Hippocampal formation (tissue), 2 donors: ENCODE results near the gene FUCA1.
"Not testable (repeated sequence)": the region's sequence is repeated elsewhere in the genome, so short reads cannot be mapped to it uniquely, and the experiment has no call there.

Experiments used
- DNase-seq, 2 donors: peaks; one replicate each; lab custom pipeline; 2025; lab: John Stamatoyannopoulos, UW

The FUCA1 gene

DNA sequence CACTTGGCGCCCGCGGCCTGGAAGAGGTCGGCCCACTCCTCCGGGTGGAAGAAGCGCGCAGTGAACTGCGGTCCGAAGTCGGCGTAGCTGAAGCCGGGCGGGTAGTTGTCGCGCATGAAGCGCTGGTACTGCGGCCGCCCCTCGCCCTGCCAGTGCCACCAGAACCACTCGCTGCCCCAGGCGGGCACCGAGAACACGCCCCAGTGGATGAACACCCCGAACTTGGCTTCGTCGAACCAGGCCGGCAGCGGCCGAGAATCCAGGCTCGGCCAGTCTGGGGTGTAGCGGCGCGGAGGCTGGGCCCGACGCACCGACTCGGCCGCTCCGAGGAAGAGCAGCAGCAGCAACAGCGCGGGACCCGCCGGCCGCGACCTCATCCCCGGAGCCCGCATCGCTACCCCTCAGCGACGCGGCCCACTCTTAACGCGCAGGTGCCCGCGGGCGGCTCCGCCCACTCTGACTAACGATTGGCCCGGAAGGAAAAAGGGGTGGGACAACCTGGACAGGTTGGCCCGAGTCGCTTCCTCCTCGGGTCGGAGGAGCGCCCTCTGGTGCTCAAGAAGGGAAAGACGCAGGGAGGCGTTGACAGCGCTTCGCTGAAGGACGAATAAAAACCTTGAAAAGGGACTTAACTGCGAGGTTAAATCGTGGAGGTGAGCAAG, at the start of gene FUCA1:
FUCA1 (minus strand) TSS at position 396 of the 662 bp plus-strand sequence; CDS start at position 392, 4 bp downstream.
- peak; percentile 89 to 93 for DNase-seq

DNA sequence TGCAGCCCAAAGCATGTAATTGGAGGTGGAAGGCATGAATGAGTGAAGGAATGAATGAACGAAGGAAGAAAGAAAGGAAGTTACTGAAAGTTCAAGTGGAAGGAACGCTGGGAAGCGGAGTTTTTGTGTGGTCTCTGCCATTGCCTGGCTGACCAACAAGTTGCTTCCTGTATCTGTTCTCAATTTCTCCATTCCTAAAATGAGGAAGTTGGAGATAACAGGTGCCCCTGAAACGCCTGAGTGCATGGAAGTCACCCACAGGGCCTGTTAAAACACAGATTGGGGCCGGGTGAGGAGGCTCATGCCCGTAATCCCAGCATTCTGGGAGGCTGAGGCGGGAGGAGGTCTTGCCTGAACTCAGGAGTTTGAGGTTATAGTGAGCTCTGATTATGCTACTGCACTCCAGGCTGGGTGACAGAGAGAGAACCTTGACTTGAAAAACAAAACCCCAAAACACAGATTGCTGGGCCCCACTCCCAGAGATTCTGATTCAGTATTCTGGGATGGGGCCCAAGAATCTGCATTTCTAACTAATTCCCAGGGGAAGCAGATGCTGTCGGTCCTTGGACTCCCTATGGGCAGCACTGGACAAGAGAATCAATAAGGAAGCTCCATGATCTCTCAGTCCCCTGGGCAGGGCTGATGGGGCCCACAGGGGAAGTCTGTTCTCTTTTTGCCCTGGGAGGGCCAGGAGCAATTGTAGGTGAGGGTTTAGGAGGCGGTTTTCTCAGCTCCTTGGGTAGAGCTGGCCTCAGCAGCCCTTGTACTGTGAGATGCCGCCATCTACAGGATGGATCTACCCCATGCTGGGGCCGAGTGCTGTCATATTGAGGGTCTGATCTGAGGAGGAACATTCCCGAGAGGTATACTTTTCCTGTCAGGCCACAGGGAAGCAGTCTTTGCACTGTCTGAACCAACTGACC, 48.4 kb upstream of the FUCA1 start:
- DNase-seq, result peak in 1 of 2 donors; percentile 30

DNA sequence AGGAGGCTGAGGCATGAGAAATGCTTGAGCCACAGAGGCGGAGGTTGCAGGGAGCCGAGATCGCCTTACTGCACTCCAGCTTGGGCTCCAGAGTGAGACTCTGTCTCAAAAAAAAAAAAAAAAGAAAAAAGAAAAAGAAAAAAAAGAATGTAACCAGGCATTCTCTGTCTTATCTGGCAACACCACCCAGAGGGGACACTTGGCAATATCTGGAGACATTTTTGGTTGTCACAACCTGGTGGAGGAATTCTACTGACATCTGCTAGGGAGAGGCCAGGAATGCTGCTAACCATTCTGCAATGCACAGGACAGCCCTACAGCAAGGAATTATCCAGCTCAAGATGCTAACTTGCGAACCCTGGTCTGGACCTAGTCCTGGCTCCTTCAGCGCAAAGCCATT, 47.4 kb upstream of the FUCA1 start:
- DNase-seq, result no peak

DNA sequence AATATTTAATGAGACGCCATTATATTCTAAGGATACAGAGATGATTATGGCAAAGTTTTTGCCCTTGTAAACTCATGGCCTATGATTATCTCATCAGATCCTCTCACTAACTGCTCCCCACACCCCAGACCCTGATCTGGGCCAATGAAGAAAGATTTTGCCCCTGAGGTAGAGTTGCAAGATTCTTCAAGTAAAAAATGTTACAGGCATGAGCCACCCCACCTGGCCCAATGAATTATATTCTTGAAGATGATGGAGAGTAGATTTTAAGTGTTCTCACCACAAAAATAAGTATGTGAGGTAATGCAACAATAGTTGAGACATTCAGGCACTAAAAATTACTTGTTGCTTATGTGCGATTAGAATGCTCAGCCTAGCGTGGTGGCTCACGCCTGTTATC, 46.8 kb upstream of the FUCA1 start:
- no peak for DNase-seq

DNA sequence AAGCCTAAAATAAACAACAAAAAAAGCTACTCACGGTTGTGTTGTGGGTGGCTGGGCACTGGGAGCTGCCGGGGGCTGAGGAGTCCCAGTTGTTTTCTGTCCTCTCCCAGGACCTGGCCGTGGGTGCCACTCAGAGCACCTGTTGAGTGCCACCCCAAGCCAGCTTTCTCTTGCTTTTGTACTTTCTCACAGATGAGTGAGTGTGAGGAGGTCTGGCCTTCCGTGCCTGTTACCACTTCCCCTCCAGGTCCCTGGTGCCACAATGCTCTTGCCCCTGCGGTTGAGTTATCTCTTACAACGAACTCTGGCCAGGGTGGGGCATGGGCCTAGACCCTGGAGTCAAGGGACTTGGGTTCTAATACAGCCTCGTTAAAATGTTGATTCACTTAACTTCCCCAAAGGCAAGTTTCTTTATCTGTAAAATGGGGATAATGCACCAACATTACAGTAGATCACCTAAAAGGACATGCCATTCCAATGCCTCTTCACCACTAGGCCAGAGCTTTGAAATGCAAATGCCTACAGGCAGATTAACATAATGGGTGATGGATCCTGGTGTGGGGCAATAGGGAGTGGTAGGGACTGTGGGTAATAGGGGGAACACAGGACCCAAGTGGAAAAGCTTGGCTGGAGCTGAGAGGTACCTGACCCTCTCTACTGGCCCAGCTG, 45.3 kb upstream of the FUCA1 start, which contains the start of gene CNR2:
CNR2 (minus strand) TSS at position 151 of the 669 bp plus-strand sequence. CDS start 37,745 bp downstream, outside the sequence.
- DNase-seq, result no peak

DNA sequence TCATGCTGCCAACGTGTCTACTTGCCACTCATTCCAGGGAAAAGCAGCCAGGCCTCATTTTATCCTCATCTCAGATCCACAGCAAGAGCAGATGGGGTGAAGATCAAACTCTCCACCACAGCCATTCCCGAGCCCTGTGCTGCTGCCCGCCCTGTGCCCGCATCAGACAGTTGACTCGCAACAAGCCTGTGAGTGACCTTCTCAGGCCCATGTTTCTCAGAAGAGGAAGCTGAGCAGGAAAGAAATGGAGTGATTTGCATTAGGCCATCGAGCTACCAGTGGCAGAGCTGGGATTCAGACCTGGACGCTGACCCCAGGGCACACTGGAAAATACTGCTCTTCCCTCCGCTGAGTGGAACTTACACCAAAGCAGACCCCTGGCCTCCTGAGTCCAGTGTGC, 43.8 kb upstream of the FUCA1 start:
- no peak for DNase-seq

DNA sequence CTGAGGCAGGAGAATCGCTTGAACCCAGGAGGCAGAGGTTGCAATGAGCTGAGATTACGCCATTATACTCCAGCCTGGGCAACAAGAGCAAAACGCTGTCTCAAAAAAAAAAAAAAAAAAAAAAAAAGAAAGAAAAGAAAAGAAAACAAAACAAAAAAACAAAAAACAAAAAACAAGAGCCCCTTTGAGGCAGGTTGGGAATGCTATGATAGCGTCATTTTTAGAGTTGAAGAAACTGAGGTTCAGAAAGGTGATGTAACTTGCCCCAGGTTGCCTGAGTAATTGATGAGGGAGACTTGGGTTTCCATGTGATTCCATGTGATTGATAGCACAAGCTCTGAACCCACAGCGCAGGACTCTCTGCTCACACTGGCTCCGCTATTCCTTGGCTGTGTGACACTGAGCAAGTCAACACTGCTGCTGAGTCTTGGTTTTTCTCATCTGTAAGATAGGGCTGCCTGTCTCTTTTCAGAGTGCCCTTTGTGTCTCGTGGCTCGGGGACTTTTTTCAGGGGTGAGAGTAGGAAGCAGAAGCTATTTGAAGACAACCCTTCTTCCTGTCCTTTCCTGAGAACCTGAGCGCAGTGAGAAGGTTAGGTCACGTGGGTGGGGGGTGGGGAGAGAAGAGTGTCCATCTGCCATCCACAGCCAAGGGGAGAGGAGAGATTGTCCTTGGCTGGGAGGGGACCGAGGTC, 42.6 kb upstream of the FUCA1 start:
- no peak for DNase-seq

DNA sequence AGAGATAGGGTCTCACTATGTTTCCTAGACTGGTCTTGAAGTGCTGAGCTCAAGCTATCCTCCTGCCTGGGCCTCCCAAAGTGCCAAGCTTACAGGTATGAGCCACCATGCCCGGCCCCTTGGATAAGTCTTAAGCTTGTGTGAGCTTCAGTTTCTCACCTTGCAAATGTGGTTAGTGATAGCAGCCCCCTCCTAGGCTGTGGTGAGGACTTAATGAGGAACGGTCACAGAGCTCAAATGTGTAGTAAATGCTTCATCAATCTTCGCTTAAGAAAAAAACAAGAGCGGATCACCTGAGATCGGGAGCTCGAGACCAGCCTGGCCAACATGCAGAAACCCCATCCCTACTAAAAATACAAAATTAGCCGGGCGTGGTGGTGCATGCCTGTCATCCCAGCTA, 42.1 kb upstream of the FUCA1 start:
- DNase-seq, result no peak

DNA sequence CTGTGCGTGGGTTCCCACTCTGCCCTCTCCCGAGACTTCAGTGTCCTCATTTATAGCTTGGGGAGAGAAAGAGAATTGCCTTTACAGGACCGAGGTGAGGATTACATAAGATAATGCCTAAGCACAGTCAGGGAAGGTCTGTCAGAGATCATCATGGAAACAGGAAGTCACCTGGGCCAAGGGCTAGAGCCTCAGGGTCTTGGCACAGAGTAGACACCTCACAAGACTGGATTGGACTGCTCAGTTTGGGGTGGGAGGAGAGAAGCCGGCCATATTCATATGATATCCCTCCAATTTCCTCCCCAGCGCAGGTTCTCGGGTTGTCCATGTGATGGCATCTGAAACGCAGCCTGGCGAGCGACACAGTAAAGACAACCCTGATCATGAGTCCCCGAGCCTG, 41.3 kb upstream of the FUCA1 start:
- DNase-seq, result no peak

DNA sequence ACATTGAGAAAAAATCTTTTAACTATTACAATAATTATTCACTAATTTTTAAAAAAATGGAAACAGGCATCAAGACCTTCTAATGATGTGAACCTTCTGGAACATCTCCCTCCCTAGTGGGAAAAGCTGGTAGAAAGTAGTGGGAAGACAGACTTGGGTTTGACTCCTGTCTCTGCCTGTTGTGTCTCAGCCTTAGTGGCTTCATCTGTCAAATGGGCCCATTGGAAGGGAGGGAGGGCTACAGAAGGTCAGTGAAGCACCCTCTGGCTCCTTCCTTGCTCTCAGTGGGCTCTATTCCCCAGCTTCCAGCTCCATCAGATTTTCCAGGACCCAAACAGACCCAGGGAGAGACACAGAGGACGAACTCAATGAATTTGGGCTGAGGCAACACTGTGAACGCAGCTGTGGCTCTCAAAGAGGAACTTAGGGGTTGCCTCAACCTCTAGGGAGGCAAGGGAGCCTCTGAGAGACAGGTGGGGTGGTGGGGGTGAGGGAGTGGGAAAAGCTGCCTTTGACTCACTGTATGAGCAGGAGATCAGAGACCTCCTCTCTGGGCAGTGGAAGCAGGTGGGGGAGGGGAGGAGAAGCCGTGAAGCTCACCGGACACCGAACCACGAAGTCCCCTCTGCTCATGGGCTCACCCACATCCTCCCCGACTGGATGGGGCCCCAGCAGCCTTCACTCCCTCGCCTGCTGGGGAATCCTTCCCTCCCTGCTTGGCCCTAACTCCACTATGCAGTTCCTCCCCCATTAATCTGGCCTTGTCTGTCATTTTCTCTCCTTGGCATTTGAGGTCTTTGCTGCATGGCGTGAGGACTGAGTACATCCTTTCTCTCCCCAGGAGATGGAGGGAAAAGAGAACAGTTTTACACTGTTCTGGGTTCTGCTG, 40.6 kb upstream of the FUCA1 start:
- no peak for DNase-seq

DNA sequence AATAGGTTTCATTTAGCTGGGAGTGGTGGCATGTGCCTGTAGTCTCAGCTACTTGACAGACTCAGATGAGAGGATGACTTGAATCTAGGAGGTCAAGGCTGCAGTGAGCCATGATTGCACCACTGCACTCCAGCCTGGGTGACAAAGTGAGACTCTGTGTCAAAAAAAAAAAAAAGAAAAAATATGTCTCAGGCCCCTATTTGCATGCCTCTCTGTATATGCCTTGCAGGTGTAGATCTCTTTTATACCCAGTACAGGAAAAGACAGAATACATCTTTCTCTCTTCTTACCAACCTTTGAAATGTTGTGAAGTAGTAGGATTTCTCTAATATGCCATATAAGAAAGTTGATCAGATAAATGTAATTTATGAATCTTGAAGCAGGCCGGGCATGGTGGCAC, 38.6 kb upstream of the FUCA1 start:
- no peak for DNase-seq

DNA sequence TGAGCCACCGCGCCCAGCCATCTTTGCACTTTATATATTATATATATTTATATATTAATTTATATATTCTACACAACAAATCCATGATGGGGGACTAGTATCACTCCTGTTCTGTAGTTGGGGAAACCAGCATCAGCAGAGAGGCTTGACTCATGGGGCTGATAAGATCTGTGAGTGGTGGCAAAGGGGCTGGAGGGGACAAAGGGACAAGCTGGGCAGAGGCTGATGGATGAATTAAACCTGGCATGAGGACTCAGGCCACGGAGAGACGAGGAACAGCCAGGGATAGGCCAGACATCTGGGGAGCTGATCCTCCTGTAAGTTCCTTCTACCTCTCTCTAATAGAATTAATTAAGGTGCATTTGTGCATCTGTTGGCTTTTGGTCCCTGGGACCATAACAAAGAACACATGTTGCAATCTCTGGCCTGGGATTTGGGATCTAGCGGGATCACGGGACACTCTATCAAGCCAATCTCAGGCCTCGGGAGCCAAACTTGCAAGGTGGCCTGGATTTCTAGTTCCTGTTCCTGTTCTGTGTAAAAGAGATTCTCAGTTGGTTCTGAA, 37.5 kb upstream of the FUCA1 start:
- DNase-seq, result no peak

DNA sequence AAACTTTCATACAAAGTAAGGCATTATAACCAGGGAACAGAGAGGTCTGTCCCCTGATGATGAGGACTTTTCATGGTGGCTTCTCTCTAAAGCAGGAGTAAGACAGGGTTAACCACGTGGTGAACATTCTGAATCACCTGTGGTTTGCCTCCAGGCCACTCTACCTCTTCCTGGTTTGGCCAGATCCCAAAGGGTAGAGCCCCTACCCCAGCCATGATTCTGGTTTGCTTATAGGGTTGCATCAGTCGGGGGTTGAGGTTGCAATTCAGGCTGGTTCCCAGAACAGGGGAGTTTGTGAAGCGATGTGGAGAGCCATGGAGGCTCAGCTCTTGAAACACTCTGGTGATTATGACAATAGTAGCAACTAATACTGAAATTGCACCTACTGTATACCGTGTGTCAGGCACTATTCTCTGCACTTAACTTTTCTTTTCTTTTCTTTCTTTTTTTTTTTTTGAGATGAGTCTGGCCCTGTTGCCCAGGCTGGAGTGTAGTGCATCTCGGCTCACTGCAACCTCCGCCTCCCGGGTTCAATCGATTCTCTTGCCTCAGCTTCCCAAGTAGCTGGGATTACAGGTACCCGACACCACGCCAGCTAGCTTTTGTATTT, 36.8 kb upstream of the FUCA1 start:
- no peak for DNase-seq

DNA sequence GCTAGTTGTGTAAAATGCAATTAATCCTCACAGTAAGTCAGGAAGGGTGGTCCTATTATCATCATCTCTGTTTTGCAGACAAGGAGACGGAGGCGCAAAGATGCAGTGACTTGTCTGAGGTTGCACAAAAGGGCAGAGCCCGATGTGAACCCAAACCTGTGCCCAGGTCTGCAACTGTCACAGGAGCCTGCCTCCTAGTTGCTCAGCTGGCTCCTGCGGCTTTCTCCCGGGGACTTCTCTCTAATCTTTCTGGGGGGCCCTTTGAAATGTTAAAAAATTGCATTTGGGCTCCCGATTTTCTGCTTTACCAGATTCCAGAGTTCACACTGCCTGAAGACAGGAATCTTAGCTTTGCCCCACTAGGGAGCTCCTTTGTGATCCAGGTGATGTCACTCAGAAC, 35.7 kb upstream of the FUCA1 start:
- no peak for DNase-seq

DNA sequence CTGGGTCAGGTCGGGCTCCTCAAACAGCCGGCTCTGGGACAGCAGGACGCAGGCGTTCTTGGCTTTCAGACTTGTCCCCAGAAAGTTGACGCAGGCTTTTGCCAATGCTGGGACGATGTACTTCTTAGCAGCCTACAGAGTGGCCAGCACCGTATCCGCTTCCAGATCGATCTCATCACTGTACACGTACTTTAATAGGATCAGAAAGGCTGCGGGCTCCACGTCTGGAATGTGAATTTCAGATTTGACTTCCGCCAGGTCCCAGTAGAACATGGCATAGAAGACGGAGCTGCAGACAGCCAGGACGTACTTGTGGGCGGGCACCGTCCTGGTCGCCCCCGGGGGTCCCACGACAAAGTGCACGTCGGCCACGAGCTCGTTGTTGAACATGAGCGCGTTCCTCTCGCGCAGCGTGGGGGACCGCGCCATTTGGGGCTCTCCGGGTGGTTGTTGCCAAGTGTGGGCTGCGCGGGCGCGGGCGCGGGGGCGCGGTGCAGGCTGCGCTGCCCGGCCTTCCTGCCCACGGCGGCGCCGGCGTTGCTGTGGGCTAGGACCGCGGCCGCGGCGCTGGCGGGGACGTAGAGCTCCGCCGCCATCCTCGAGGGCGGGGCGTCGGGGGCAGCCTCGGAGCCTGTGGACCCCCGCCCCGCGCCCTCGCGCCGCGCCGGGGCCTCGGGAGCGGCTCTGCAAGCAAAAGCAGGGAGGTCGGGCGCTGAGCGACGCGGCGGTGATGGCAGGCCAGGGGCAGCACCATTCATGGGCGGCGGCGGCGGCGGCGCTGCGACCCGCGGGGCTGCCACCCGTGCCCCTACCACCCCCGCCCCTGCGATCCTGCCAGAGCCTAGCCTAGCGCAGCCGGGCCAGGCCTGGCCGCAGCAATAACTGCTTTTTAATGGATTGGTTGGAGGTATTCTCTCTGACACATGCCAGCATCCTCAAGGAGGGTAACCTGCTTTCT, 34.5 kb upstream of the FUCA1 start:
- DNase-seq, result no peak

DNA sequence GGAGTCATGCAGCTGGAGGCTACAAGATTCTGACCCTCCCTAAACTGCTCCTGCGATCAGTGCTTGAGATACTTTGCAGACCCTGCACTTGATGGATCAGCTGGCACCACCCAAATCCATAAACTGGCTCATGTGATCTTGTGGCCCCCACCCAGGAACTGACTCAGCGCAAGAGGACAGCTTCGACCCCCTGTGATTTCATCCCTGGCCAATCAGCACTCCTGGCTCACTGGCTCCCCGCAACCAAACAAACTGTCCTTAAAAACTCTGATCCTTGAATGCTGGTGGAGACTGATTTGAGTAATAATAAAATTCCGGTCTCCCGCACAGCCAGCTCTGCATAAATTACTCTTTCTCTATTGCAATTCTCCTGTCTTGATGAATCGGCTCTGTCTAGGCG, 31.9 kb upstream of the FUCA1 start:
- not testable (repeated sequence) for DNase-seq

DNA sequence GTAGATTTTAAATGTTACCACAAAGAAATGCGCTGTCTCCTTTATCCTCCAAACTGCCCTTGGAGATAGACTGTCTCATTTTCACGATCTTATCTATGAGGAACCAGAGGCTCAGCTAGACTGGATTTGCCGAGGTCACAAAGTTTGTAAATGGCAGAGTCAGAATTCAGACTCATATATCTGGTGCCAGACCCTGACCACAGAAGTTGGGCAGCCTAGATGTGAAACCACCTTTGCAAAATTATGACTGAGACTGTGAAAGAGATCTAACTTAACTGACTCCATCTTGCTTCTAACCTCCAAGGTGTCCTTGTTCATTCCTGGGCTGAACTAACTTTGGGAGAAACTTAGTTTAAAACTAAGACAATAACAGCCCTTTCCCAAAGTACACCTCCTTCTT, 31.0 kb upstream of the FUCA1 start:
- no peak for DNase-seq

DNA sequence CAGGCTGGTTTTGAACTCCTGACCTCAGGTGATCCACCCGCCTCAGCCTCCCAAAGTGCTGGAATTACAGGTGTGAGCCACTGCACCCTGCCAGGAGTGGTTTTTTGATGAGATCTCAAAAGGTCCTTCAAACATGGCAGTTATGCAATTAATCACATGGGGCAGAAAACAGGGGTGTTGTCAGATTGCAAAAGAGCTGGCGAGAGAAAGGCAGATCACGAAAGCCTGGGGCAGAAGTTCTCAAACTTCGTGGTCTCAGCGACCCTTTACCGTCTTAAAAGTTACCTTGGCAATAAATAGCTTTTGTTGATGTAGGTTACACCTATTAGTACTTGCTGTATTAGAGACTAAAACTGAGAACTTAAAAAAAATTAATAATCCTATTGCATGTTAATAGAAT, 29.0 kb upstream of the FUCA1 start:
- no peak for DNase-seq

DNA sequence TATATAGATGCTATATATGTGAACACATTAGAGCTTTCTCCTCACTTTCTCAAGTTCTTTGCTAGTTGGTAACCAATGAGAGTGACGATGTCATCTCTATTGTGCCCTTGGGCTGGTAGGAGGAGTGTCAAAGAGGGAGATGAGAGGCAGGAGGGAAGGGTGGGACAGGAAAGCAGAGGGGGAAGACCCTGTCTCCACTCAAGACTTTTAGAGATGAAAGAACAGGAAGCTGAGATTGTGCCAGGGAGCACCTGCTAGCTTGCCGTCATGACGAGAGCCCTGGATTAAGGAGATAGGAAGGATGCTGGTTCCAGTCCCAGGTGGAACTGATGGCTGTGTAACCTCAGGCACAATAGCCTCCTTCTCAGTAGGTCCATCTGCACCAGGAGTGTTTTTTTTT, 28.4 kb upstream of the FUCA1 start:
- no peak for DNase-seq
